Keratinocyte (primary cell): ENCODE results near the gene CDH13. TPM values are rescaled to one million over a fixed set of nuclear protein-coding genes. Genes with fewer than 3 reads are reported as not detected.

Experiments
- DNase-seq: peaks from one replicate; pipeline ENCODE4 v3.0.0-alpha.2; 2011; ENCODE audit warnings: low read depth, missing footprints, low spot score
- FAIRE-seq: peaks from 2 replicates; lab custom pipeline; 2011; peaks lifted over from hg19 to GRCh38; lab: Jason Lieb, UNC
- H2AFZ ChIP-seq: 2 replicates; pipeline ENCODE4 v1.6.0; 2012; ENCODE audit warnings: low read length, control low read depth, inconsistent platforms; ENCODE audit not compliant: control insufficient read depth
- H3K27ac ChIP-seq: 2 replicates; pipeline ENCODE4 v1.5.1; 2011; ENCODE audit warnings: low read length; ENCODE audit not compliant: control insufficient read depth, insufficient read depth
- H3K27me3 ChIP-seq: 3 replicates; pipeline ENCODE4 v1.6.0; 2011; ENCODE audit warnings: low read length; ENCODE audit not compliant: control insufficient read depth, insufficient read depth; ENCODE audit errors: extremely low read depth
- H3K36me3 ChIP-seq, 2 experiments: 2 replicates in 1 of 2; 3 replicates in 1 of 2; pipeline ENCODE4 v1.5.1; 2011; ENCODE audit warnings: low read length in 2 of 2, mild to moderate bottlenecking in 1 of 2; ENCODE audit not compliant: control insufficient read depth in 2 of 2, insufficient read depth in 2 of 2; ENCODE audit errors: extremely low read depth in 1 of 2
- H3K4me1 ChIP-seq: 3 replicates; pipeline ENCODE4 v1.5.1; 2011; ENCODE audit warnings: low read length; ENCODE audit not compliant: control insufficient read depth, insufficient read depth; ENCODE audit errors: extremely low read depth
- H3K4me2 ChIP-seq: 3 replicates; pipeline ENCODE4 v1.6.0; 2011; ENCODE audit warnings: low read depth, low read length; ENCODE audit not compliant: control insufficient read depth, insufficient read depth; ENCODE audit errors: extremely low read depth
- H3K4me3 ChIP-seq, 3 experiments: fragments of 200-600 bp in 1 of 3; sonication (generic) in 1 of 3; 2 replicates in 2 of 3; 3 replicates in 1 of 3; pipeline ENCODE4 v1.5.1; 2011 to 2016; ENCODE audit warnings: low read length in 3 of 3, mild to moderate bottlenecking in 3 of 3, control low read depth in 2 of 3, inconsistent platforms in 1 of 3, low read depth in 1 of 3, mixed read lengths in 1 of 3, mixed run types in 1 of 3, moderate library complexity in 1 of 3; ENCODE audit not compliant: control insufficient read depth in 2 of 3, insufficient read depth in 2 of 3; ENCODE audit errors: extremely low read depth in 1 of 3
- H3K79me2 ChIP-seq: 2 replicates; pipeline ENCODE4 v1.6.0; 2012; ENCODE audit warnings: low read length; ENCODE audit not compliant: control insufficient read depth, insufficient read depth
- H3K9ac ChIP-seq: 3 replicates; pipeline ENCODE4 v1.6.0; 2011; ENCODE audit warnings: low read length; ENCODE audit not compliant: control insufficient read depth, insufficient read depth; ENCODE audit errors: extremely low read depth
- H3K9me1 ChIP-seq: 3 replicates; pipeline ENCODE4 v1.6.0; 2011; ENCODE audit warnings: low read length; ENCODE audit not compliant: control insufficient read depth, insufficient read depth; ENCODE audit errors: extremely low read depth
- H3K9me3 ChIP-seq: 2 replicates; pipeline ENCODE4 v1.5.1; 2012; ENCODE audit warnings: low read depth, low read length; ENCODE audit not compliant: control insufficient read depth
- H4K20me1 ChIP-seq: 3 replicates; pipeline ENCODE4 v1.6.0; 2011; ENCODE audit warnings: low read length; ENCODE audit not compliant: control insufficient read depth, insufficient read depth; ENCODE audit errors: extremely low read depth
- CTCF ChIP-seq, 3 experiments: IDR thresholded peaks in 1 of 3; conservative IDR thresholded peaks in 1 of 3; optimal IDR thresholded peaks in 1 of 3; 2 replicates in 2 of 3; 3 replicates in 1 of 3; pipeline versions ENCODE3 to v1.5.1; 2011; ENCODE audit warnings: low read length in 3 of 3, mild to moderate bottlenecking in 3 of 3, moderate library complexity in 2 of 3, control low read depth in 1 of 3, inconsistent platforms in 1 of 3; ENCODE audit not compliant: insufficient read depth in 2 of 3; ENCODE audit errors: extremely low read depth in 1 of 3
- EZH2 ChIP-seq: IDR thresholded peaks from one replicate; pipeline ENCODE4 v1.6.1; 2012; ENCODE audit warnings: inconsistent platforms, mild to moderate bottlenecking, low read length, moderate library complexity
- dilution Hi-C: fragments of 300-500 bp; cut with MboI; formaldehyde crosslinking; loops from one replicate; pipeline ENCODE4 v1.7.0; 2020; ENCODE audit warnings: low sequenced_read_pairs; ENCODE audit not compliant: extremely low pct_ligation_motif_present
- polyA plus RNA-seq, 5 experiments: library from polyadenylated mRNA; depleted of rRNA in 3 of 5; stranded (reverse) in 3 of 5; stranded (forward) in 1 of 5; unstranded in 1 of 5; fragments of >200 nt; gene quantifications; 1 replicate in 1 of 5; 2 replicates in 3 of 5; 3 replicates in 1 of 5; pipeline versions ENCODE4 v1.2.1 to v1.2.3, GENCODE V29; 2011 to 2012; ENCODE audit warnings: missing spikeins in 2 of 5, low read depth in 1 of 5, low replicate concordance in 1 of 5

Gene CDH13
- polyA plus RNA-seq, 1 donor (not counting 4 experiments of a cell fraction or from before 2014, with no cell fraction given) = 111 TPM

- no peaks in the 10 kb centered on the region for H3K9me1 ChIP-seq
- dilution Hi-C loops = no loop called here
- H3K4me3 ChIP-seq = no peak overlapping the region
- H3K4me2 ChIP-seq = no peak overlapping the region
- H3K27me3 ChIP-seq = no peaks in the 10 kb centered on the region
- no peaks in the 10 kb centered on the region for H3K9me3 ChIP-seq
- FAIRE-seq = no peak
- DNase-seq = no peak
- no peak overlapping the region for H3K9ac ChIP-seq
- TF ChIP-seq CTCF (optimal IDR thresholded peaks at IDR 0.05 in 1 of 3, IDR thresholded peaks at IDR 0.05 in 1 of 3, conservative IDR thresholded peaks at IDR 0.05 in 1 of 3; ENCODE audit: extremely low read depth in 1 of 3, insufficient read depth in 2 of 3, low read length in 3 of 3) (no peak), EZH2 (no peak)
- H4K20me1 ChIP-seq = no peaks in the 10 kb centered on the region
- no peak overlapping the region for H2AFZ ChIP-seq
- H3K4me1 ChIP-seq = no peaks in the 10 kb centered on the region
- no peaks in the 10 kb centered on the region for H3K36me3 ChIP-seq
- H3K79me2 ChIP-seq = no peaks in the 10 kb centered on the region
- H3K27ac ChIP-seq = no peak overlapping the region
Observed at GRCh38 chr16:83633286-83633685, 1006.5 kb downstream of the CDH13 start.

- Histone ChIP-seq H3K27me3 (no peaks in the 10 kb centered on the region), H3K4me3 (no peak overlapping the region), H3K9me3 (no peaks in the 10 kb centered on the region), H3K36me3 (no peaks in the 10 kb centered on the region), H3K9ac (no peak overlapping the region), H3K27ac (no peak overlapping the region), H2AFZ (no peak overlapping the region), H3K4me2 (no peak overlapping the region), H3K9me1 (no peaks in the 10 kb centered on the region), H3K79me2 (no peaks in the 10 kb centered on the region), H4K20me1 (no peaks in the 10 kb centered on the region), H3K4me1 (no peaks in the 10 kb centered on the region)
- TF ChIP-seq EZH2 = no peak
- FAIRE-seq (no peak), DNase-seq (no peak)
- dilution Hi-C loops = no loop called here
Observed at GRCh38 chr16:83648347-83648746, 1021.6 kb downstream of the CDH13 start.

GRCh38 chr16:83651871-83652270 lies 1025.1 kb downstream of the CDH13 start:
- no peak overlapping the region for H2AFZ ChIP-seq
- no peaks in the 10 kb centered on the region for H3K9me3 ChIP-seq
- no peak overlapping the region for H3K9ac ChIP-seq
- no peaks in the 10 kb centered on the region for H3K27me3 ChIP-seq
- TF ChIP-seq EZH2 (no peak), CTCF (optimal IDR thresholded peaks at IDR 0.05 in 1 of 3, IDR thresholded peaks at IDR 0.05 in 1 of 3, conservative IDR thresholded peaks at IDR 0.05 in 1 of 3; ENCODE audit: extremely low read depth in 1 of 3, insufficient read depth in 2 of 3, low read length in 3 of 3) (no peak)
- H3K79me2 ChIP-seq = no peaks in the 10 kb centered on the region
- dilution Hi-C loops = no loop called here
- H3K36me3 ChIP-seq = peaks cover 0 to 2% of the 10 kb centered on the region in 2 experiments
- H4K20me1 ChIP-seq = no peaks in the 10 kb centered on the region
- no peaks in the 10 kb centered on the region for H3K4me1 ChIP-seq
- H3K9me1 ChIP-seq = no peaks in the 10 kb centered on the region
- no peak overlapping the region for H3K4me2 ChIP-seq
- DNase-seq = no peak
- H3K4me3 ChIP-seq = no peak overlapping the region
- H3K27ac ChIP-seq = no peak overlapping the region
- FAIRE-seq = no peak
